VCaP (cell line): ENCODE results near the gene INTS6.
A peak's percentile ranks its signal among the peaks of the same experiment; 100 is the strongest.

Experiments
- H3K27ac ChIP-seq: fragments of 450-650 bp; 2 replicates; pipeline ENCODE4 v1.5.1; 2017
- TF ChIP-seq, protein P1 (sequence below): fragments of 450-650 bp; conservative IDR thresholded peaks from 2 replicates; pipeline ENCODE4 v1.5.1; 2017; ENCODE audit warnings: mild to moderate bottlenecking, moderate library complexity

Gene INTS6, protein sequence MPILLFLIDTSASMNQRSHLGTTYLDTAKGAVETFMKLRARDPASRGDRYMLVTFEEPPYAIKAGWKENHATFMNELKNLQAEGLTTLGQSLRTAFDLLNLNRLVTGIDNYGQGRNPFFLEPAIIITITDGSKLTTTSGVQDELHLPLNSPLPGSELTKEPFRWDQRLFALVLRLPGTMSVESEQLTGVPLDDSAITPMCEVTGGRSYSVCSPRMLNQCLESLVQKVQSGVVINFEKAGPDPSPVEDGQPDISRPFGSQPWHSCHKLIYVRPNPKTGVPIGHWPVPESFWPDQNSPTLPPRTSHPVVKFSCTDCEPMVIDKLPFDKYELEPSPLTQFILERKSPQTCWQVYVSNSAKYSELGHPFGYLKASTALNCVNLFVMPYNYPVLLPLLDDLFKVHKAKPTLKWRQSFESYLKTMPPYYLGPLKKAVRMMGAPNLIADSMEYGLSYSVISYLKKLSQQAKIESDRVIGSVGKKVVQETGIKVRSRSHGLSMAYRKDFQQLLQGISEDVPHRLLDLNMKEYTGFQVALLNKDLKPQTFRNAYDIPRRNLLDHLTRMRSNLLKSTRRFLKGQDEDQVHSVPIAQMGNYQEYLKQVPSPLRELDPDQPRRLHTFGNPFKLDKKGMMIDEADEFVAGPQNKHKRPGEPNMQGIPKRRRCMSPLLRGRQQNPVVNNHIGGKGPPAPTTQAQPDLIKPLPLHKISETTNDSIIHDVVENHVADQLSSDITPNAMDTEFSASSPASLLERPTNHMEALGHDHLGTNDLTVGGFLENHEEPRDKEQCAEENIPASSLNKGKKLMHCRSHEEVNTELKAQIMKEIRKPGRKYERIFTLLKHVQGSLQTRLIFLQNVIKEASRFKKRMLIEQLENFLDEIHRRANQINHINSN

DNA sequence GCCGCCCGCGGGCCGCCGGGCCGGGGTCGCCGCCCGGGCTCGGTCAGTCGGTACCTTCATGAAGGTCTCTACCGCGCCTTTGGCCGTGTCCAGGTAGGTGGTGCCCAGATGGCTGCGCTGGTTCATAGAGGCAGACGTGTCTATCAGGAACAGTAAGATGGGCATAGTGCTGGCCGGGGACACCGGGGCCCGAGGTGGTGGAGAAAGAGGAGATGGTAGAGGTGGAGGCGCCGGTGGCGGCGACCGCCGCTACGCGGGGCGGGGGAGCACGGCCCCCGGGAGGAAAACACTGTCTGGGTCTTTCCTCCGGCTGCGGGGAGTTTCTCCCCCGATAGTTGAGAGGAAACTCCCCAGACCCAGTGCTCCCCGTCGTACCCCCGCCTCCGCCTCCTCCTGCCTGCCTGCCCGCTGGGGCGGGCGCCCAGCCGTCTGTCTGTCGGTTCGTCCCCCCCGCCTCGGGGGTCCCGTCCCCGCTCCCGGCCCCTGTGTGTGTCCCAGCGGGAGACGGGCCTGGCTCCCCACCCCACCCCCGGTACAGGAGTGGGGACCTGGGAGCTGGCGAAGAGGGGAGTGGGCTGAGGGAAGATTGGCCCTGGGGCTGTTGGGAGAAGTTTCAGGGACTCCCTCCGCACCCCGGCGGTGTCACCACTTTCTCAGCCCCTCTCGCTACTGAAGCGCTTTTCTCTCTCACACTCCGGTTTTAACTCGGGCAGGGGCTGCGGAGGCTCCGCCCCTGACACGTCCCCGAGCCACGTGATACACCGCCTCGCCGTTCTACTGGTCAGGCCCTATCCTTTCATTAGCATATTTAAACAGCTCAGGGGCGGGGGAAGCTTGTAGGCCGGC, at the start of gene INTS6:
TSS of gene INTS6 (minus strand) at position 676 of the 846 bp plus-strand sequence. CDS start at position 165, 511 bp downstream.
- H3K27ac ChIP-seq = peak within 1 kb of the TSS; percentile 98
- TF ChIP-seq, protein P1, sequence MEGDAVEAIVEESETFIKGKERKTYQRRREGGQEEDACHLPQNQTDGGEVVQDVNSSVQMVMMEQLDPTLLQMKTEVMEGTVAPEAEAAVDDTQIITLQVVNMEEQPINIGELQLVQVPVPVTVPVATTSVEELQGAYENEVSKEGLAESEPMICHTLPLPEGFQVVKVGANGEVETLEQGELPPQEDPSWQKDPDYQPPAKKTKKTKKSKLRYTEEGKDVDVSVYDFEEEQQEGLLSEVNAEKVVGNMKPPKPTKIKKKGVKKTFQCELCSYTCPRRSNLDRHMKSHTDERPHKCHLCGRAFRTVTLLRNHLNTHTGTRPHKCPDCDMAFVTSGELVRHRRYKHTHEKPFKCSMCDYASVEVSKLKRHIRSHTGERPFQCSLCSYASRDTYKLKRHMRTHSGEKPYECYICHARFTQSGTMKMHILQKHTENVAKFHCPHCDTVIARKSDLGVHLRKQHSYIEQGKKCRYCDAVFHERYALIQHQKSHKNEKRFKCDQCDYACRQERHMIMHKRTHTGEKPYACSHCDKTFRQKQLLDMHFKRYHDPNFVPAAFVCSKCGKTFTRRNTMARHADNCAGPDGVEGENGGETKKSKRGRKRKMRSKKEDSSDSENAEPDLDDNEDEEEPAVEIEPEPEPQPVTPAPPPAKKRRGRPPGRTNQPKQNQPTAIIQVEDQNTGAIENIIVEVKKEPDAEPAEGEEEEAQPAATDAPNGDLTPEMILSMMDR = no peak

DNA sequence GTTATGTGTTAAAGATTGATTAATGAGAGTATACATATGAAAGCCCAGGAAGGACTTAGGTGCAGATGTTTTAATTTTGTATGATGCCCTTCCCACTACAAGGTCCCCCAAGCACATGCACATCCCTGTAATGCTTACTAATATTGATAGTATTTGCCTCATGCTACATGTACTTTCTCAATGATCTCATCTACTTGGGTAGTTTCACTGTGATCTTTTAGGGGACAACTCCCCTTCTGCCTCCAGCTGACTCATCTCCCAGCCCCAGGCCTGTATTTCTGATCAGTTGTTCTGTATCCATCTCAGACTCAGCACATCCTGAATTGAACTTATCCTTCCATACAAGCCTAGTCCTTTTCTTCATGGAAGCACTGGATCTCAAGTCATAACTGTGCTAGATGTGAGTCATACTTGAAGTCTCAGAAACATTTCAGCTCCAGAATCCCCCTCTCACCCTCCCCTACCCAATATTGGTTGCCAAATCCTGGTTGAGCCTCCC, 49.4 kb upstream of the INTS6 start:
- H3K27ac ChIP-seq = no peak overlapping the region
- TF ChIP-seq, protein P1 = no peak

DNA sequence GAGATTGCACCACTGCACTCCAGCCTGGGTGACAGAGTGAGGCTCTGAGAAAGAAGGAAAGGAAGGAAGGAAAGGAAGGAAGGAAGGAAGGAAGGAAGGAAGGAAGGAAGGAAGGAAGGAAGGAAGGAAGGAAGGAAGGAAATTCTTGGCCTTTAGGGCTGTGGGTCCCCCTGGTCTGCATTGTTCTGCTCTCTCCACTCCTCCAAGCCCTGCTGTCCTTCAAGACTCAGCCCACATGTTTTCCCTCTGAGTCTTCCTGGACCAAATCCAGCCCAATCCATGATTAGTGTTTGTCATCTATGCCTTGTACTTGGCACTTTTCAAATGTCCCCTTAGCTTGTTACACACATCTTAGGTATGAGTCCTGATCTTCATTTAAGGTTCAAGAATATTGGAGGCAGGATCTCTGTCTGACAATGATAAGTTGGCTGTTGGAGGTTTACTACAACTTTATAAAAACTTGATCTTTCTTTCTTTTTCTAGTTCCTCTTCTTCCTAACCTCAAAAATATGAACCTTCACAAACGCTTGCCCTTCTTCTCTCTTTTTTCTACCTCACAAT, 48.8 kb upstream of the INTS6 start:
- no peak overlapping the region for H3K27ac ChIP-seq
- TF ChIP-seq, protein P1 = no peak

DNA sequence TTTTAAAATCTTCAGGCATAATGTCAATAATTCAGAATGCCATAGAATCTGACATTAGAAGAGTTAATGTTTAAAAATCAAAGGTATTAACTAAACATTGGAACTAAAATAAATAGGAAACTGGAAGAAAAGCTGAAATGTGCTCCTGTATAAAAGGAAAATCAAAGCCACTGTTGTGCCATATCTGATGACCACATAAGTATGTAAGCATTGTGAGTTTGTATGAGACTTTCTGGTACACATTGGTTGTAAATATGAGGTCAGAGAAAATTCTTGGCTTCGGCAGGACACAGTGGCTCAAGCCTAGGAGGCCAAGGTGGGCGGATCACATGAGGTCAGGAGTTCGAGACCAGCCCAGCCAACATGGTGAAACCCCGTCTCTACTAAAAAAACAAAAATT, 48.3 kb upstream of the INTS6 start:
- no peak overlapping the region for H3K27ac ChIP-seq
- TF ChIP-seq, protein P1 = no peak

DNA sequence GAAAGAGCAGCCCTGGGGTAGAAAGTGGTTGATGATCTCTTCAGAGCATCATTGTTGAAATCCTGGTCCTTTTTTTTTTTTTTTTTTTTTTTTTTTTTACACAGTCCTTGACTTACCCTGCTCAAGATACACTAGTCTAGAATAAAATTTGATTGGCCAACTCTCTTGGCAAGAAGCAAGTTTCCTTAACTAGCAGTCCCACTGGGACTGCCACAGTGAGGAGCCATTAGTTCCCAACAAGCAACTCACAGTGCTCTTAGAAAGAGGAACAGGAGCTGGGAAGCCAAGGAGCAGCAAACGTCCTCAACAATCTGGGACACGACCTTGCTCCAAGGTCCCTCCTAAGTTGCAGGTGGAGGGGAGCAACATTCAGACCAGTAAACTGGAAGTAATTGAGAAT, 47.9 kb upstream of the INTS6 start:
- TF ChIP-seq, protein P1 = no peak
- no peak overlapping the region for H3K27ac ChIP-seq

DNA sequence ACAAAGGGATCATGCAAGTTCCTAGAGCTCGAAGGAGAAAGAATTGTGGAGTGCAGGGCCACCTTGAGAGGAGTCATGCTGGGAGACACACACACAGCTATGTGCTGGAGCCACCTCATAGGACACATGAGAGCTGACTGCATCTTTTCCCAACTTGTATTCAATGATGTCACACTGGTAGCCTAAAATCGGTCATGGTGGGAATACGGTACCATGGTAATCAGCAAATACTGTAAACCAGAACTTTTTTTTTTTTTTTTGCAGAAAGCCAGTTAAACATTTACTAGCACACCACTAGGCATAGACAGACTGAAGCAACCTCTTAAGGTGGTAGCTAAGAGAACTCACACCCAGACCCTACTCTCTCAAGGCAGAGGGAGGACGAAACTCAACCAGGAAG, 47.0 kb upstream of the INTS6 start:
- TF ChIP-seq, protein P1 = no peak
- no peak overlapping the region for H3K27ac ChIP-seq
